Adipocyte (in vitro differentiated cells): ENCODE measurements around the gene CDKN2B-AS1.

Experiments
- DNase-seq: peaks from one replicate; pipeline ENCODE4 v3.0.0-alpha.2; 2015; ENCODE audit warnings: low read depth
- H3K27me3 ChIP-seq: replicated peaks from 2 replicates; pipeline ENCODE4 v1.7.0; 2013; ENCODE audit warnings: mild to moderate bottlenecking, low read length, moderate library complexity; ENCODE audit not compliant: control insufficient read depth, insufficient read depth
- H3K36me3 ChIP-seq: 2 replicates; pipeline ENCODE4 v1.7.0; 2013; ENCODE audit warnings: low read length, mild to moderate bottlenecking, moderate library complexity; ENCODE audit not compliant: control insufficient read depth, insufficient read depth, severe bottlenecking
- H3K4me1 ChIP-seq: 2 replicates; pipeline ENCODE4 v1.7.0; 2013; ENCODE audit warnings: mild to moderate bottlenecking, low read length, moderate library complexity; ENCODE audit not compliant: control insufficient read depth, insufficient read depth
- H3K4me3 ChIP-seq: 2 replicates; pipeline ENCODE4 v1.7.0; 2013; ENCODE audit warnings: mild to moderate bottlenecking, low read length, moderate library complexity
- H3K9ac ChIP-seq: 2 replicates; pipeline ENCODE4 v1.7.0; 2013; ENCODE audit warnings: mild to moderate bottlenecking, low read length, moderate library complexity
- H3K9me3 ChIP-seq: 2 replicates; pipeline ENCODE4 v1.7.0; 2013; ENCODE audit warnings: mild to moderate bottlenecking, low read length, moderate library complexity; ENCODE audit not compliant: control insufficient read depth

CDKN2B-AS1 gene

DNA sequence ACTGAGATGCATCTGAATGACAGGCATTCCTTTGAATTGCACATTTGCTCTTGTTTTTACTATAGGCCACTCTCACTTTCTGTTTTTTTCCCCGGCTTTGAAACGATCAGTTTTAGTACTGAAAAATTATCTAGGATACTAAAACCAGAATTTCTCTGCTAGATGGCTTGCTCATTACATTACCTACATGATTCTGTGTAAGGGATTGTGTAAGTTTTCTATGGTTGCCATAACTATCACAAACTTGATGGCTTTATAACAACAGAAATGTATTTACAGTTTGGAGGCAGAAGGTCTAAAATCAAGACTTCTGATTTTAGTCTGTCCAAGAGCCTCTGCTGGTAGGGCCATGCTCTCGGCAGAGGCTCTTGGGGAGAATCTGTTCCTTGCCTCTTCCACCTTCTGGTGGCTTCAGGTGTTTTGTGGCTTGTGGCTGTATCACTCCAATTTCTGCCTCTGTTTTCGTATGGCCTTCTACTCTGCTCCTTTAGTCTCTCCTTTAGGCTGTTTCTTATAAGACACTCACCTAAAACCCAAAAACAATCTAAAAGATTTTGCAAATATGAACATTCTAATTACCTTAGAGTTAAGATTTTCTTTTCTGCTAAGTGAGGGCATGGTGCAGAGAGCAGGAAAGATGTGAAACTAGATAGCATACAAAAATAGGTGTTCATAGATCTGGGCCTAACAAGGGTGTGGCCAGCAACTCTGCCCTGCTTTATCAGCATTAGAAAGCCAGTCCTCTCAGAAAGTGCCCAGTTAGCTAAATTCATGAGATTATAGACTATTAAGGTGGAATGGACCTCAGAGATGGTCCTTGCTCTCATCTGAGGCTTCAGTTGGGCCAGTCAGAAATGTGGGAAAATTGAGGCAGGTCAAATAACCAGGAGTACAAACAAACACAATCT is 107.8 kb downstream of the CDKN2B-AS1 start:
- H3K9ac ChIP-seq: peak overlapping the region; percentile 74
- H3K9me3 ChIP-seq: no peaks in the 10 kb centered on the region
- H3K4me3 ChIP-seq: peak overlapping the region; percentile 38
- DNase-seq: no peak
- H3K36me3 ChIP-seq: no peaks in the 10 kb centered on the region
- peaks cover 58% of the 10 kb centered on the region for H3K4me1 ChIP-seq
- H3K27me3 ChIP-seq: no peaks in the 10 kb centered on the region

GRCh38 chr9:22103685-22104575 is 109.3 kb downstream of the CDKN2B-AS1 start:
- peak; percentile 57 for DNase-seq
- Histone ChIP-seq H3K4me3 (peak overlapping the region; percentile 35), H3K9ac (peak overlapping the region; percentile 74), H3K4me1 (peaks cover 56% of the 10 kb centered on the region), H3K36me3 (no peaks in the 10 kb centered on the region), H3K9me3 (no peaks in the 10 kb centered on the region), H3K27me3 (no peaks in the 10 kb centered on the region)

DNA sequence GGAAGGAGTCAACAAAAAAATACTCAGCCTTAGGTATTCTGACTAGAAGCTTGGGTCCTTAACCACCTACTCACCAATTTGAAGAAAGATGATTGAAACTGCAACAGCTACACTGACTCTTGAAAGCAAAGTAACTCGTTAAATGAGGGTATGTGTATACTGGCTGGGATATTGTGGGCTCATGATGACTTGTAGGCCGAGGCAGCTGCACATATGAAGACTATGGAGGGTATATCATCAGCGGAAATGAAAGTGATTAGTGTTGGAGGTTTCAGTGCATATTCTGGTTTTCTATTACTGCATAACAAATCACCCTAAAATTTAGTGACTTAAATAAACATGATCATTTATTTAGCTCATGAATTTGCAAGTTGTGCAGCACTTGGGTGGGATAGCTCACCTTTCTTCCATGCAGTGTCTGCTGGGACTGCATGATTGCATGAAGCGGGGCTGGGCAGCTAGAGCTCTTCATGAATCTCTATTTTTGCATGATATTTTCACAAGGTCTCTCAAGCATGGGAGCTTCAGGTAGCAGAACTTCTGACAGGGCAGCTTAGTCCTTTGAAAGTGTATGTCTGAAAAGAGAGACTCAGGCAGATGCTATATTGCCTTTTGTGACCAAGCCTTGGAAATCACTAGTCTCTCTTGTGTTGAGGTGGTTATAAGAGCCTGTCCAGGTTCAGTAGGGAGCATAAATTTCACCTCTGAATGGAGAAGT is 110.6 kb downstream of the CDKN2B-AS1 start:
- Histone ChIP-seq H3K9me3 (no peaks in the 10 kb centered on the region), H3K36me3 (no peaks in the 10 kb centered on the region), H3K4me1 (peaks cover 48% of the 10 kb centered on the region), H3K4me3 (no peak overlapping the region), H3K9ac (no peak overlapping the region), H3K27me3 (no peaks in the 10 kb centered on the region)
- no peak for DNase-seq

GRCh38 chr9:22107202-22108045 is 112.8 kb downstream of the CDKN2B-AS1 start:
- Histone ChIP-seq H3K4me1 (peaks cover 59% of the 10 kb centered on the region), H3K9me3 (no peaks in the 10 kb centered on the region), H3K4me3 (no peak overlapping the region), H3K27me3 (no peaks in the 10 kb centered on the region), H3K36me3 (no peaks in the 10 kb centered on the region), H3K9ac (no peak overlapping the region)
- DNase-seq: peak; percentile 72

DNA sequence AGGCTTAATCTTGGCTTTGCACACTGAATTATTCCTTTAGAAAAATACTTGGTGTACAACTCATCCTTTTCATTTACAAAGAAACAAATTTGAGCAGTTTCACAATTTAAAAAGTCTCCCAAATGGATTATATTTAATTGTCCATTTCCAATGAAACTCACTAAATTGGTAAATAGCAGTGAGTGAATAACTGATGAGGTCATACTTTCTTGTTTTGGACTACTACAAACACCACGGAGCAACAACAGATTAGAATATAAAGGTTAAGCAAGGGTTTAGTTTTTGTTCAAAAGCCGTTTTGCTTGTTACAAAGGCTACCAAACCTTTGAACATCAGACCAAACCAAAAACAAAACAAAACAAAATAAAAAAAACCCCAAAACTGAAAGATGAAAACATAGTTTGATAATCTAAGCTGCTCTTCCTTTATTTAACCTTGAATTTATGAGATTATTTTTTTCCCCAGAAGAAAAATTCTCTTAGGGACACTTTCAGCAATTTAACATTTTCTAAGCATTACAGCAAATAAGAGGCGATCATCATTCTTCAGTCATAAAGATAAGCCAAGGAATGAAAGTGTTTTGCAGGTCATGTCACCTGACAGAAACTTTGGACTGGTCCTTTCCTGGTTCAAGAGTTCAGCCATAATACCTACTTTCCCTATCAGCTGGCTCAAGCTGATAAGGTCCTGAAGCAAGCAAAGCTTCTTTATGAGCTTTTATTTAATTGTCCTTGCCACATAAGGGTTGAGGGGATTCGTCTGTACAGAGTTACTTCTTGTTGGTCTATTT is 114.2 kb downstream of the CDKN2B-AS1 start:
- H3K9ac ChIP-seq: peak overlapping the region; percentile 26
- H3K27me3 ChIP-seq: no peaks in the 10 kb centered on the region
- H3K36me3 ChIP-seq: no peaks in the 10 kb centered on the region
- no peak for DNase-seq
- no peaks in the 10 kb centered on the region for H3K9me3 ChIP-seq
- H3K4me3 ChIP-seq: peak overlapping the region; percentile 59
- H3K4me1 ChIP-seq: peaks cover 46% of the 10 kb centered on the region

- DNase-seq: no peak
- Histone ChIP-seq H3K4me1 (peaks cover 38% of the 10 kb centered on the region), H3K9me3 (no peaks in the 10 kb centered on the region), H3K27me3 (no peaks in the 10 kb centered on the region), H3K36me3 (no peaks in the 10 kb centered on the region), H3K9ac (no peak overlapping the region), H3K4me3 (no peak overlapping the region)
Measured at GRCh38 chr9:22111176-22111953, 116.8 kb downstream of the CDKN2B-AS1 start.

- Histone ChIP-seq H3K4me3 (no peak overlapping the region), H3K9me3 (no peaks in the 10 kb centered on the region), H3K9ac (no peak overlapping the region), H3K27me3 (no peaks in the 10 kb centered on the region), H3K4me1 (peaks cover 39% of the 10 kb centered on the region), H3K36me3 (no peaks in the 10 kb centered on the region)
- DNase-seq: peak; percentile 47
Measured at GRCh38 chr9:22111954-22112247, 117.3 kb downstream of the CDKN2B-AS1 start.

DNA sequence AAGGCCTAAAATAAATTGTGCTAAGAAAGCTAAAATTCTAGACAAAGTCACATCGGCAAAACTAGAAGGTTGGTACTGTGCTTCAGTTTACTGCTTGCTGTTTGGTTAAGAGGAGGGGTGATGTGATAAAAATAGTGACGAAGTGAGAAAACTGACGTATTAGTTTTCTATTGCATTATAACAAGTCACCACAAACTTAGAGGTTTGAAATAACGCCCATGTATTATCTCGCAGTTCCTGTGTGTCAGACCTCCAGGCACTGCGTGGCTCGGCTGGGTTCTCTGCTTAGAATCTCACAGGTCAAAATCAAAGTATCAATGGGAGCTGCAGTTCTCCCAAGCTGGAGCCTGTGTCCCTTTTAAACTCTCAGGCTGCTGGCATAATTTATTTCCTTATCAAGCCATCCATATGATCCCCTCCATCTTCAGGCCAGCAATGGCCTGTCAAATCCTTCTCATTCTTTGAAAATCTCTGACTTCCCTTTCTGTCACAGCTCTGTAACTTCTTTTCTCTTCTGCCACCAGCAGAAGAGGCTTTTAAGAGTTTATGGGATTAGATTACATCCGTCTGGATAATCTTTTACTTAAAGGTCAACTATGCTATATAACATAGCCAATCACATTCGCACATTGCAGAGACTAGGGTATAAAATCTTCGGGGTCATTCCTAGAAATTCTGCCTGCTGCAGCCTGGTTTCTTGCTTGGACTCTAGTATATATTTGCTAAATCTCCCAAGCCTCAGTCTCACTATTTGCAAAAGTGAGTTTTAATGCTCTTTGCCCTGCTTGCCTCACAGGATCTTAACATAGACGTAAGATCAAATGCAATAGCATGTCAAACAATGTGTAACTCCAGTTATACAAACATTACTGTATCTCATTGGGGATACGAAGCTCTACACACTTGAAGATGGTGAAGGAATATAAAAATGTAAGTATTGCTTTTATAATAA is 118.6 kb downstream of the CDKN2B-AS1 start:
- Histone ChIP-seq H3K27me3 (no peaks in the 10 kb centered on the region), H3K4me3 (no peak overlapping the region), H3K4me1 (peaks cover 40% of the 10 kb centered on the region), H3K9me3 (no peaks in the 10 kb centered on the region), H3K36me3 (no peaks in the 10 kb centered on the region), H3K9ac (no peak overlapping the region)
- no peak for DNase-seq

GRCh38 chr9:22114956-22115355 is 120.4 kb downstream of the CDKN2B-AS1 start:
- Histone ChIP-seq H3K9ac (no peak overlapping the region), H3K4me3 (no peak overlapping the region), H3K36me3 (no peaks in the 10 kb centered on the region), H3K27me3 (no peaks in the 10 kb centered on the region), H3K4me1 (peaks cover 41% of the 10 kb centered on the region), H3K9me3 (no peaks in the 10 kb centered on the region)
- peak; percentile 28 for DNase-seq
